ENCODE data around the gene FOXN1. TPM values are rescaled to one million over a fixed set of nuclear protein-coding genes. Genes with fewer than 3 reads are reported as not detected.
A peak's percentile ranks its signal among the peaks of the same experiment; 100 is the strongest.
"Not testable (repeated sequence)": the region's sequence is repeated elsewhere in the genome, so short reads cannot be mapped to it uniquely, and the experiment has no call there.

FOXN1 gene
- total and polyA plus RNA-seq, 12 donors, result not detected

GRCh38 chr17:28518578-28518977, 12.4 kb downstream of the FOXN1 start:
- WGBS, 2 donors, result 77 to 79% methylated on average over 7 of the region's 7 CpGs
- no peak for DNase-seq
- H3K27me3 ChIP-seq, result peaks cover 0 to 22% (median 5%) of the 10 kb centered on the region in 7 donors
- H3K4me3 ChIP-seq, result no peak overlapping the region
- H3K9me3 ChIP-seq, result no peaks in the 10 kb centered on the region
- no peaks in the 10 kb centered on the region for H3K4me1 ChIP-seq
- TF ChIP-seq CTCF (IDR thresholded peaks at IDR 0.05), result no peak
- intact Hi-C loops (cut with DNase I), result no loop called here
- H3K36me3 ChIP-seq, result no peaks in the 10 kb centered on the region
- ATAC-seq, result no peak
- H3K27ac ChIP-seq, result no peak overlapping the region

GRCh38 chr17:28519236-28519635, 13.1 kb downstream of the FOXN1 start:
- intact Hi-C loops (cut with DNase I), result no loop called here
- WGBS, 2 donors, result 71 to 75% methylated on average over 5 of the region's 5 CpGs

GRCh38 chr17:28520687-28521086, 14.5 kb downstream of the FOXN1 start:
- intact Hi-C loops (cut with DNase I), result no loop called here
- ATAC-seq, result no peak
- peaks cover 0 to 8% (median 0%) of the 10 kb centered on the region in 7 donors for H3K27me3 ChIP-seq
- no peak overlapping the region for H3K27ac ChIP-seq
- H3K36me3 ChIP-seq, result no peaks in the 10 kb centered on the region
- no peak for TF ChIP-seq CTCF (IDR thresholded peaks at IDR 0.05)
- no peak for DNase-seq
- no peak overlapping the region for H3K4me3 ChIP-seq
- H3K9me3 ChIP-seq, result no peaks in the 10 kb centered on the region
- 82 to 90% methylated on average over 6 of the region's 6 CpGs for WGBS, 2 donors
- no peaks in the 10 kb centered on the region for H3K4me1 ChIP-seq

More at GRCh38 chr17:28519236-28519635, 13.1 kb downstream of the FOXN1 start:
- Histone ChIP-seq H3K4me3 (no peak overlapping the region), H3K27me3 (peaks cover 0 to 16% (median 0%) of the 10 kb centered on the region in 7 donors), H3K9me3 (no peaks in the 10 kb centered on the region), H3K27ac (no peak overlapping the region), H3K36me3 (no peaks in the 10 kb centered on the region), H3K4me1 (no peaks in the 10 kb centered on the region)
- TF ChIP-seq CTCF (IDR thresholded peaks at IDR 0.05), result no peak
- DNase-seq, result no peak
- no peak for ATAC-seq

GRCh38 chr17:28521311-28522085, 15.3 kb downstream of the FOXN1 start:
- no peaks in the 10 kb centered on the region for H3K36me3 ChIP-seq
- H3K4me3 ChIP-seq, result no peak overlapping the region
- peaks cover 0 to 8% (median 0%) of the 10 kb centered on the region in 7 donors for H3K27me3 ChIP-seq
- TF ChIP-seq CTCF (IDR thresholded peaks at IDR 0.05), result no peak
- no peaks in the 10 kb centered on the region for H3K4me1 ChIP-seq
- no peak for DNase-seq
- H3K27ac ChIP-seq, result no peak overlapping the region
- ATAC-seq, result peak in 1 of 8 donors; percentile 34
- intact Hi-C loops (cut with DNase I), result no loop called here
- no peaks in the 10 kb centered on the region for H3K9me3 ChIP-seq
- WGBS, 2 donors, result 42 to 47% methylated on average over 21 of the region's 21 CpGs

GRCh38 chr17:28522281-28522680, 16.1 kb downstream of the FOXN1 start:
- H3K4me3 ChIP-seq; H3K27me3 ChIP-seq; DNase-seq; H3K9me3 ChIP-seq; H3K27ac ChIP-seq; H3K36me3 ChIP-seq; H3K4me1 ChIP-seq; intact Hi-C loops (cut with DNase I); ATAC-seq: not testable (repeated sequence)
- 90 to 93% methylated on average over 4 of the region's 4 CpGs for WGBS, 2 donors
